Mucosa of rectum (tissue), 2 donors: Measurements from ENCODE around the gene CCDC3.

Experiments used
- H3K27ac ChIP-seq, 2 donors: one replicate each; pipeline ENCODE4 v1.7.0; 2013; ENCODE audit warnings: inconsistent platforms in 2 of 2, low read depth in 2 of 2, low read length in 2 of 2
- H3K27me3 ChIP-seq, 2 donors: one replicate each; pipeline ENCODE4 v1.7.0; 2013; ENCODE audit warnings: low read length in 2 of 2; ENCODE audit not compliant: control insufficient read depth in 2 of 2, insufficient read depth in 2 of 2
- H3K36me3 ChIP-seq, 2 donors: one replicate each; pipeline ENCODE4 v1.7.0; 2013; ENCODE audit warnings: low read length in 2 of 2; ENCODE audit not compliant: control insufficient read depth in 2 of 2, insufficient read depth in 2 of 2
- H3K4me1 ChIP-seq, 2 donors: one replicate each; pipeline ENCODE4 v1.7.0; 2013; ENCODE audit warnings: low read length in 2 of 2, mild to moderate bottlenecking in 1 of 2; ENCODE audit not compliant: control insufficient read depth in 2 of 2, insufficient read depth in 2 of 2
- H3K4me3 ChIP-seq, 2 donors: one replicate each; pipeline ENCODE4 v1.7.0; 2013; ENCODE audit warnings: low read length in 2 of 2
- H3K9ac ChIP-seq, 2 donors: one replicate each; pipeline ENCODE4 v1.7.0; 2013; ENCODE audit warnings: low read length in 2 of 2, low read depth in 1 of 2, mild to moderate bottlenecking in 1 of 2
- H3K9me3 ChIP-seq, 2 donors: one replicate each; pipeline ENCODE4 v1.7.0; 2013; ENCODE audit warnings: low read length in 2 of 2; ENCODE audit not compliant: control insufficient read depth in 2 of 2
- donor health status: healthy.
- donor health status: Normal muscosa, but diverticular disease.

CCDC3 gene

GRCh38 chr10:12957081-12957480 lies 44.4 kb downstream of the CCDC3 start:
- Histone ChIP-seq H3K27me3 (peaks cover 0 to 2% of the 10 kb centered on the region in 2 donors), H3K27ac (no peak overlapping the region), H3K4me1 (peaks cover 8 to 20% of the 10 kb centered on the region in 2 donors), H3K9me3 (peaks cover 0 to 3% of the 10 kb centered on the region in 2 donors), H3K36me3 (no peaks in the 10 kb centered on the region), H3K4me3 (no peak overlapping the region), H3K9ac (no peak overlapping the region)

GRCh38 chr10:12954866-12955265 lies 46.6 kb downstream of the CCDC3 start:
- Histone ChIP-seq H3K4me1 (peaks cover under 1 to 3% of the 10 kb centered on the region in 2 donors), H3K4me3 (no peak overlapping the region), H3K9me3 (peaks cover 0 to 3% of the 10 kb centered on the region in 2 donors), H3K27ac (no peak overlapping the region), H3K36me3 (no peaks in the 10 kb centered on the region), H3K27me3 (peaks cover 0 to 2% of the 10 kb centered on the region in 2 donors), H3K9ac (no peak overlapping the region)

GRCh38 chr10:12950583-12951128 lies 50.9 kb downstream of the CCDC3 start:
- Histone ChIP-seq H3K4me1 (no peaks in the 10 kb centered on the region), H3K9ac (no peak overlapping the region), H3K27me3 (no peaks in the 10 kb centered on the region), H3K9me3 (no peaks in the 10 kb centered on the region), H3K27ac (no peak overlapping the region), H3K4me3 (no peak overlapping the region), H3K36me3 (no peaks in the 10 kb centered on the region)

GRCh38 chr10:12949248-12949647 lies 52.3 kb downstream of the CCDC3 start:
- no peaks in the 10 kb centered on the region for H3K9me3 ChIP-seq
- no peak overlapping the region for H3K4me3 ChIP-seq
- H3K36me3 ChIP-seq, result no peaks in the 10 kb centered on the region
- H3K9ac ChIP-seq, result no peak overlapping the region
- H3K4me1 ChIP-seq, result no peaks in the 10 kb centered on the region
- no peaks in the 10 kb centered on the region for H3K27me3 ChIP-seq
- no peak overlapping the region for H3K27ac ChIP-seq

GRCh38 chr10:12947741-12948140 lies 53.8 kb downstream of the CCDC3 start:
- no peak overlapping the region for H3K27ac ChIP-seq
- no peak overlapping the region for H3K9ac ChIP-seq
- H3K27me3 ChIP-seq, result no peaks in the 10 kb centered on the region
- H3K9me3 ChIP-seq, result no peaks in the 10 kb centered on the region
- no peaks in the 10 kb centered on the region for H3K4me1 ChIP-seq
- no peak overlapping the region for H3K4me3 ChIP-seq
- H3K36me3 ChIP-seq, result no peaks in the 10 kb centered on the region

- no peak overlapping the region for H3K9ac ChIP-seq
- no peaks in the 10 kb centered on the region for H3K9me3 ChIP-seq
- H3K27me3 ChIP-seq, result no peaks in the 10 kb centered on the region
- no peak overlapping the region for H3K4me3 ChIP-seq
- no peak overlapping the region for H3K27ac ChIP-seq
- H3K4me1 ChIP-seq, result no peaks in the 10 kb centered on the region
- H3K36me3 ChIP-seq, result no peaks in the 10 kb centered on the region
Measured at GRCh38 chr10:12946372-12946771, 55.1 kb downstream of the CCDC3 start.

GRCh38 chr10:12945690-12946359 lies 55.7 kb downstream of the CCDC3 start:
- H3K4me1 ChIP-seq, result no peaks in the 10 kb centered on the region
- no peaks in the 10 kb centered on the region for H3K36me3 ChIP-seq
- H3K4me3 ChIP-seq, result no peak overlapping the region
- H3K27me3 ChIP-seq, result no peaks in the 10 kb centered on the region
- no peak overlapping the region for H3K9ac ChIP-seq
- H3K9me3 ChIP-seq, result no peaks in the 10 kb centered on the region
- no peak overlapping the region for H3K27ac ChIP-seq

GRCh38 chr10:12944931-12945330 lies 56.6 kb downstream of the CCDC3 start:
- no peaks in the 10 kb centered on the region for H3K4me1 ChIP-seq
- no peak overlapping the region for H3K9ac ChIP-seq
- H3K36me3 ChIP-seq, result no peaks in the 10 kb centered on the region
- no peaks in the 10 kb centered on the region for H3K9me3 ChIP-seq
- no peaks in the 10 kb centered on the region for H3K27me3 ChIP-seq
- H3K27ac ChIP-seq, result no peak overlapping the region
- H3K4me3 ChIP-seq, result no peak overlapping the region

- H3K9me3 ChIP-seq, result no peaks in the 10 kb centered on the region
- H3K9ac ChIP-seq, result no peak overlapping the region
- no peak overlapping the region for H3K27ac ChIP-seq
- no peaks in the 10 kb centered on the region for H3K4me1 ChIP-seq
- no peaks in the 10 kb centered on the region for H3K36me3 ChIP-seq
- no peaks in the 10 kb centered on the region for H3K27me3 ChIP-seq
- no peak overlapping the region for H3K4me3 ChIP-seq
Measured at GRCh38 chr10:12943425-12943824, 58.1 kb downstream of the CCDC3 start.

- Histone ChIP-seq H3K9me3 (no peaks in the 10 kb centered on the region), H3K4me1 (no peaks in the 10 kb centered on the region), H3K27me3 (no peaks in the 10 kb centered on the region), H3K4me3 (no peak overlapping the region), H3K27ac (no peak overlapping the region), H3K36me3 (no peaks in the 10 kb centered on the region), H3K9ac (no peak overlapping the region)
Measured at GRCh38 chr10:12941966-12942365, 59.5 kb downstream of the CCDC3 start.
